SK-N-MC (cell line): ENCODE results near the gene IFI27L1.

Source experiments
- EZH2 ChIP-seq: fragments of 200-600 bp; sonication (generic); IDR thresholded peaks from one replicate; pipeline ENCODE4 v1.6.1; 2017; ENCODE audit warnings: antibody characterized with exemption
- FOXP2 ChIP-seq: optimal IDR thresholded peaks from 2 replicates; pipeline ENCODE3; 2011; ENCODE audit warnings: mild to moderate bottlenecking, moderate library complexity; ENCODE audit not compliant: insufficient read depth; ENCODE audit errors: extremely low read length, control extremely low read depth
- POLR2AphosphoS5 ChIP-seq: IDR thresholded peaks from 2 replicates; pipeline ENCODE4 v1.6.1; 2012; ENCODE audit warnings: mild to moderate bottlenecking, low read depth, low read length, borderline replicate concordance

DNA sequence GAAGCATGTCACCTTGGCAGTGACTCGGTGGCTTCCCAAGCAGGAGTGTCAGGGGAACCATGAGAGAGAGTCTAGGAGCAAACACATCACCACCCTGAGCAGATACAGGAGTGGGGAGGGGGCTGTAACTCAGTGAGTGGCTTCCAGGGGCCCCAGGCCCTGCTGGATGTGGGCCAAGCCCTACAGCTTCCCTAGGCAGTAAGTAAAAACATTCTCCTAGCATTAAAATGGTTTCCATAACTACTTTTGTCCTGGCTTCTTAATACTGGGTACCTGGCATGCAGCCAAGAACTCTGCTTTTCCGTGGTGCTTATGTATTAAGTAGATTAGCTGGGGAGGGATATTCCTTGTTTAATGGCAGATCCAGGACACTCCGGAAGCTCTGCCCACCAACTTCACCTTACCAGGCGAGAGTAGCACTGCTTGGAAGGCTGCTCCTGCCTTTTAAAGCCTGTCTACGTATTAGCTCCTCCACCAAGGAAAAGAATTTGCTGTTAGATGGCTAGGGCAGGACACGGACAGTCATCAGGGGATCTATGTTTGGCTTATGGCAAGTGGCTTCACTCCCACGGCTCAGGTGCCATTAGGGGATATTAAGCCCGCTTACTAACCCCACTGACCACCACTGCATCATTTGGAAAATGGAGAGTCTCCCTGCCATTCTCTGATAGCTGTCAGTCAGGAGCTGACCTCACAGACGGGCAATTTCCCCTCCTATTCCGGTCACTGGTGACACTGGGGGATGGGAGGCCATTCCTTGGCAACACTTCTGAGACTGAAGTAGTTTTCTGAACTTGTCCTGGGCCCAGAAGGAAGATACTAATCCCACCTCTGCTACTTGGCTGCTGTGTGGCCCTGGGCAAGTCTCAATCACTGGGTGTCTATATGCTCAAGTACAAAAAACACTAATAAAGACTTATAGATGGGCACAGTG lies 32.2 kb upstream of the IFI27L1 start:
- TF ChIP-seq EZH2 (no peak), POLR2AphosphoS5 (no peak; the same call in 1 of the 2 replicates), FOXP2 (peak; percentile 38)
